HepG2 (cell line): Measurements from ENCODE around the gene TPST1. TPM values are rescaled to one million over a fixed set of nuclear protein-coding genes. Genes with fewer than 3 reads are reported as not detected.

Source experiments
- ATAC-seq: fragments of 200-7000 bp; cut with Tn5 transposase; 3 replicates; pipeline ENCODE4 v1.9.1; 2020; ENCODE audit warnings: mild to moderate bottlenecking, moderate library complexity
- BruUV-seq: library from RNA; stranded (reverse); fragments of 400-500 nt; replicated peaks from 2 replicates; lab custom pipeline; 2021; lab: Mats Ljungman, UMichigan
- CTCF ChIA-PET: fragments of 300-600 bp; formaldehyde crosslinking; extraction: SDS; loops from one replicate; lab custom pipeline; 2021; ENCODE audit warnings: low total read pairs, inconsistent platforms, low intra/inter-chr PET ratio; lab: Yijun Ruan, JAX
- POLR2A ChIA-PET: fragments of 350-600 bp; sonication (Branson Sonifier 250); formaldehyde crosslinking; loops from one replicate; lab custom pipeline; 2020; ENCODE audit warnings: antibody characterized with exemption, inconsistent platforms; lab: Yijun Ruan, JAX
- DNase-seq: peaks from one replicate; pipeline ENCODE4 v3.0.0-alpha.2; 2015; ENCODE audit warnings: low spot score
- FAIRE-seq: peaks from 3 replicates; lab custom pipeline; 2011; peaks lifted over from hg19 to GRCh38; lab: Jason Lieb, UNC
- H2AFZ ChIP-seq: one replicate; pipeline ENCODE4 v1.6.1; 2011; ENCODE audit warnings: low read length, inconsistent platforms
- H3K27ac ChIP-seq: fragments of 300-600 bp; 3 replicates; pipeline ENCODE4 v1.8.0; 2011; ENCODE audit warnings: mixed run types, mild to moderate bottlenecking, mixed read lengths, low read length, inconsistent platforms; ENCODE audit not compliant: insufficient read depth; ENCODE audit errors: extremely low read length
- H3K27me3 ChIP-seq, 2 experiments: fragments of 200-600 bp in 1 of 2; 2 replicates in 1 of 2; 3 replicates in 1 of 2; pipeline versions ENCODE4 v1.6.0 to v1.8.0; 2011; ENCODE audit warnings: low read length in 2 of 2, mild to moderate bottlenecking in 2 of 2, moderate library complexity in 2 of 2, inconsistent platforms in 1 of 2; ENCODE audit not compliant: insufficient read depth in 2 of 2, control insufficient read depth in 1 of 2
- H3K36me3 ChIP-seq, 2 experiments: fragments of 200-600 bp in 1 of 2; replicated peaks in 1 of 2; 2 replicates in 1 of 2; 3 replicates in 1 of 2; pipeline versions ENCODE4 v1.5.1 to v1.8.0; 2011; ENCODE audit warnings: low read length in 2 of 2, inconsistent platforms in 1 of 2; ENCODE audit not compliant: insufficient read depth in 2 of 2, control insufficient read depth in 1 of 2
- H3K4me1 ChIP-seq: 2 replicates; pipeline ENCODE4 v1.5.1; 2012; ENCODE audit warnings: low read length, inconsistent platforms; ENCODE audit not compliant: insufficient read depth
- H3K4me2 ChIP-seq: 2 replicates; pipeline ENCODE4 v1.6.0; 2011; ENCODE audit warnings: low read depth, low read length, inconsistent platforms
- H3K4me3 ChIP-seq, 3 experiments: fragments of 200-600 bp in 1 of 3; sonication (generic), shearing (Covaris generic) in 1 of 3; replicated peaks in 1 of 3; 2 replicates each; pipeline ENCODE4 v1.5.1; 2011 to 2016; ENCODE audit warnings: low read length in 3 of 3, inconsistent platforms in 2 of 3, low read depth in 2 of 3, mild to moderate bottlenecking in 2 of 3, control low read depth in 1 of 3, mixed read lengths in 1 of 3; ENCODE audit not compliant: insufficient read depth in 1 of 3
- H3K79me2 ChIP-seq: one replicate; pipeline ENCODE4 v1.6.1; 2011; ENCODE audit warnings: low read length, inconsistent platforms; ENCODE audit not compliant: insufficient read depth
- H3K9ac ChIP-seq: 2 replicates; pipeline ENCODE4 v1.6.0; 2011; ENCODE audit warnings: mild to moderate bottlenecking, low read depth, low read length, inconsistent platforms; ENCODE audit not compliant: insufficient read depth
- H3K9me3 ChIP-seq: 2 replicates; pipeline ENCODE4 v1.5.1; 2012; ENCODE audit warnings: mild to moderate bottlenecking, low read length
- H4K20me1 ChIP-seq: 2 replicates; pipeline ENCODE4 v1.6.0; 2011; ENCODE audit warnings: inconsistent platforms, mild to moderate bottlenecking, low read length, moderate library complexity; ENCODE audit not compliant: insufficient read depth
- HCFC1 ChIP-seq: fragments of 150-350 bp; IDR thresholded peaks from 2 replicates; pipeline ENCODE4 v1.6.1; 2014; ENCODE audit warnings: low read depth, low read length
- MIER2 ChIP-seq: IDR thresholded peaks from 2 replicates; pipeline ENCODE4 v1.6.1; 2016; ENCODE audit warnings: missing biosample characterization, missing genetic modification reagents
- MZF1 ChIP-seq: sonication (generic); formaldehyde crosslinking; IDR thresholded peaks from 2 replicates; pipeline ENCODE4 v1.8.1; 2023; ENCODE audit warnings: mild to moderate bottlenecking, missing genetic modification reagents, borderline replicate concordance
- NCOA1 ChIP-seq: sonication (generic); formaldehyde crosslinking; IDR thresholded peaks from 2 replicates; pipeline ENCODE4 v1.9.0; 2021; ENCODE audit warnings: missing genetic modification reagents
- NR2F1 ChIP-seq, 2 experiments: fragments of 450-650 bp in 1 of 2; formaldehyde crosslinking in 1 of 2; IDR thresholded peaks; 2 replicates each; pipeline versions ENCODE4 v1.5.0 to v1.6.1; 2016 to 2020; ENCODE audit warnings: mild to moderate bottlenecking in 1 of 2, missing compliant biosample characterization in 1 of 2, missing genetic modification reagents in 1 of 2, moderate library complexity in 1 of 2
- NRL ChIP-seq: sonication (generic); formaldehyde crosslinking; IDR thresholded peaks from 2 replicates; pipeline ENCODE4 v1.5.0; 2020; ENCODE audit warnings: missing genetic modification reagents, mild to moderate bottlenecking, moderate library complexity, borderline replicate concordance
- SMAD9 ChIP-seq: sonication (generic); formaldehyde crosslinking; IDR thresholded peaks from 2 replicates; pipeline ENCODE4 v1.5.1; 2020; ENCODE audit warnings: mild to moderate bottlenecking, missing genetic modification reagents
- SOX13 ChIP-seq, 3 experiments: fragments of 450-650 bp in 1 of 3; sonication (generic) in 1 of 3; formaldehyde crosslinking in 1 of 3; IDR thresholded peaks in 2 of 3; conservative IDR thresholded peaks in 1 of 3; 2 replicates each; pipeline versions ENCODE4 v1.5.0 to v1.6.1; 2016 to 2020; ENCODE audit warnings: antibody characterized with exemption in 1 of 3, mild to moderate bottlenecking in 1 of 3, missing compliant biosample characterization in 1 of 3, missing genetic modification reagents in 1 of 3, moderate library complexity in 1 of 3
- TEF ChIP-seq: sonication (generic); formaldehyde crosslinking; IDR thresholded peaks from 2 replicates; pipeline ENCODE4 v1.5.0; 2020; ENCODE audit warnings: missing genetic modification reagents
- ZMAT3 ChIP-seq: sonication (generic); formaldehyde crosslinking; conservative IDR thresholded peaks from 2 replicates; pipeline ENCODE4 v1.7.0; 2021; ENCODE audit warnings: missing genetic modification reagents
- ZMYM3 ChIP-seq: sonication (generic); formaldehyde crosslinking; IDR thresholded peaks from 2 replicates; pipeline ENCODE4 v1.5.1; 2020; ENCODE audit warnings: mild to moderate bottlenecking, missing genetic modification reagents
- ZNF18 ChIP-seq: sonication (generic); formaldehyde crosslinking; IDR thresholded peaks from 2 replicates; pipeline ENCODE4 v1.8.0; 2022; ENCODE audit warnings: mild to moderate bottlenecking, missing genetic modification reagents; ENCODE audit not compliant: insufficient replicate concordance
- ZNF232 ChIP-seq: sonication (generic); formaldehyde crosslinking; IDR thresholded peaks from 2 replicates; pipeline ENCODE4 v1.4.0; 2020; ENCODE audit warnings: missing genetic modification reagents, borderline replicate concordance
- ZNF251 ChIP-seq: sonication (generic); formaldehyde crosslinking; IDR thresholded peaks from 2 replicates; pipeline ENCODE4 v1.9.0; 2021; ENCODE audit warnings: mild to moderate bottlenecking, missing genetic modification reagents
- ZNF557 ChIP-seq: sonication (generic); formaldehyde crosslinking; IDR thresholded peaks from 2 replicates; pipeline ENCODE4 v1.4.0; 2020; ENCODE audit warnings: missing genetic modification reagents
- ZNF703 ChIP-seq: sonication (generic); formaldehyde crosslinking; IDR thresholded peaks from 2 replicates; pipeline ENCODE4 v1.5.1; 2020; ENCODE audit warnings: missing genetic modification reagents, mild to moderate bottlenecking, moderate library complexity, borderline replicate concordance
- ZNF772 ChIP-seq: sonication (generic); formaldehyde crosslinking; IDR thresholded peaks from 2 replicates; pipeline ENCODE4 v1.5.0; 2020; ENCODE audit warnings: mild to moderate bottlenecking, missing genetic modification reagents
- ZNF775 ChIP-seq: sonication (generic); formaldehyde crosslinking; IDR thresholded peaks from 2 replicates; pipeline ENCODE4 v1.4.0; 2020; ENCODE audit warnings: missing genetic modification reagents, mild to moderate bottlenecking, moderate library complexity, borderline replicate concordance
- ZSCAN20 ChIP-seq: sonication (generic); formaldehyde crosslinking; IDR thresholded peaks from 2 replicates; pipeline ENCODE4 v1.4.0; 2020; ENCODE audit warnings: missing genetic modification reagents, mild to moderate bottlenecking, borderline replicate concordance
- WGBS: methylation state at CpG from one replicate; pipeline ENCODE4 v1.1.6; 2017; ENCODE audit warnings: low lambda C conversion rate; 5-methylcytosine and 5-hydroxymethylcytosine counted together
- in situ Hi-C: cut with HindIII; loops from 2 replicates; pipeline ENCODE4 v1.10.0; 2017; ENCODE audit warnings: low pct_unique_long_range_greater_than_20kb; ENCODE audit not compliant: extremely low pct_ligation_motif_present
- intact Hi-C: fragments of 100-400 bp; cut with micrococcal nuclease; formaldehyde crosslinking; loops from one replicate; pipeline ENCODE4 v1.10.0; 2022; ENCODE audit not compliant: unreplicated experiment
- polyA plus RNA-seq, 8 experiments: library from polyadenylated mRNA; depleted of rRNA in 3 of 8; stranded (reverse) in 7 of 8; unstranded in 1 of 8; fragments of >200 nt; fragmentation: Illumina TruSeq in 4 of 8; extraction: Trizol in 4 of 8; gene quantifications; 2 replicates each; pipeline versions ENCODE4 v1.2.1 to v1.2.3, GENCODE V29; 2011 to 2016; ENCODE audit warnings: low read depth in 4 of 8, missing spikeins in 1 of 8, mixed read lengths in 1 of 8; ENCODE audit not compliant: insufficient read depth in 1 of 8
- total RNA-seq, 5 experiments: library from RNA; depleted of rRNA; stranded (reverse); fragments of >200 nt; fragmentation: Illumina TruSeq; extraction: Trizol; gene quantifications; 2 replicates each; pipeline ENCODE4 v1.2.3, GENCODE V29; 2016; ENCODE audit warnings: low read depth in 1 of 5
- TF ChIP-seq, protein P1 (sequence below): sonication (generic); formaldehyde crosslinking; IDR thresholded peaks from 2 replicates; pipeline ENCODE4 v1.4.0; 2020; ENCODE audit warnings: mild to moderate bottlenecking, missing genetic modification reagents

The TPST1 gene
- total and polyA plus RNA-seq, 2 of the 13 experiments (the other 11 are each of a cell fraction or from before 2014, with no cell fraction given) = 24.3 to 34.1 TPM

- POLR2A ChIA-PET = interaction anchor here (0.7 kb wide), 1 partner anchor 13 kb away, joined by 3 read pairs; no protein-coding TSS in a partner anchor
- Histone ChIP-seq H3K9me3 (peaks cover 4% of the 10 kb centered on the region; the same call in 1 of the 2 replicates), H3K27me3 (no peaks in the 10 kb centered on the region), H3K4me3 (no peak overlapping the region), H3K36me3 (no peaks in the 10 kb centered on the region), H3K27ac (no peak overlapping the region), H2AFZ (no peak overlapping the region), H3K4me2 (no peak overlapping the region), H4K20me1 (no peaks in the 10 kb centered on the region), H3K4me1 (peaks cover 9% of the 10 kb centered on the region), H3K9ac (no peak overlapping the region), H3K79me2 (no peaks in the 10 kb centered on the region)
- no peak for ATAC-seq
- intact Hi-C loops (no loop called here), in situ Hi-C loops (no loop called here)
- DNase-seq = no peak
- TF ChIP-seq, protein P1, sequence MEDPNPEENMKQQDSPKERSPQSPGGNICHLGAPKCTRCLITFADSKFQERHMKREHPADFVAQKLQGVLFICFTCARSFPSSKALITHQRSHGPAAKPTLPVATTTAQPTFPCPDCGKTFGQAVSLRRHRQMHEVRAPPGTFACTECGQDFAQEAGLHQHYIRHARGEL = no peak
- no peak for TF ChIP-seq ZMAT3 (CRISPR knock-in tag)
- TF ChIP-seq ZNF18 = no peak
- TF ChIP-seq NCOA1 (CRISPR knock-in tag) = no peak
- no peak for TF ChIP-seq ZNF703 (CRISPR knock-in tag)
- TF ChIP-seq ZNF232 (CRISPR knock-in tag) = no peak
- no peak for TF ChIP-seq TEF (CRISPR knock-in tag)
- TF ChIP-seq ZMYM3 = no peak
- no peak for TF ChIP-seq SOX13 (IDR thresholded peaks at IDR 0.05)
- TF ChIP-seq SOX13 (CRISPR knock-in tag; conservative IDR thresholded peaks at IDR 0.05 in 1 of 2, IDR thresholded peaks at IDR 0.05 in 1 of 2) = no peak
- no peak for TF ChIP-seq MZF1 (CRISPR knock-in tag)
- no peak for TF ChIP-seq ZNF251 (CRISPR knock-in tag)
- no peak for TF ChIP-seq ZSCAN20
- no peak for TF ChIP-seq ZNF772 (CRISPR knock-in tag)
- no peak for TF ChIP-seq NR2F1 (CRISPR knock-in tag; IDR thresholded peaks at IDR 0.05)
- no peak for TF ChIP-seq SMAD9 (CRISPR knock-in tag)
- TF ChIP-seq ZNF557 (CRISPR knock-in tag) = no peak
- TF ChIP-seq ZNF775 = no peak
- TF ChIP-seq MIER2 (CRISPR knock-in tag) = no peak
- TF ChIP-seq HCFC1 = no peak
- no peak for TF ChIP-seq NRL
- no TSS peak for BruUV-seq
- no peak for FAIRE-seq
- 100% methylated on average over 1 of the region's 1 CpG for WGBS
- CTCF ChIA-PET = no interaction called here
These were observed 114.4 kb downstream of the TPST1 start for GRCh38 chr7:66319407-66319979.
